GM11168 (cell line): ENCODE results near the gene VOPP1.
"Not testable (repeated sequence)": the region's sequence is repeated elsewhere in the genome, so short reads cannot be mapped to it uniquely, and the experiment has no call there.

Experiments used
- in situ Hi-C: fragments of 300-500 bp; cut with MboI; formaldehyde crosslinking; loops from one replicate; pipeline ENCODE4 v1.12.0; 2022; ENCODE audit warnings: low sequenced_read_pairs; ENCODE audit not compliant: unreplicated experiment

The VOPP1 gene

DNA sequence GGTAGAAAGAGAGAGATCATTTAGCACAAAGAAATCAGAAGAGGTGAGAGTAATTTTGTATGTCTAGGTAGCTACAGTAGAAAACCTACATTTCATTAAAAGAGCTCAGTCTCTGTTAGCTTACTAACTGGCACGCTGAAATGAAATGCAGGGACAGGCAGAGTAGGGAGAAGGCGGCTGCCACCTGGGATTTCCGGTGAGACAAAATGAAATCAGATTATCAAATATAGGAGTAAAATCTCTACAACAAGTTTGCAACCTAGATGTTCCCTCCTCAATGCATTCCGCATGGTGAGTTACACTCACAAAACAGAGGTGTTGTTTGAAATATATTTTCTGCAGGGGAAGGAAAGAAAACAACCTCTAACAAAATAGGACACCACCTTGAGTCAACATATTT, 55.9 kb downstream of the VOPP1 start:
- in situ Hi-C loops: no loop called here

DNA sequence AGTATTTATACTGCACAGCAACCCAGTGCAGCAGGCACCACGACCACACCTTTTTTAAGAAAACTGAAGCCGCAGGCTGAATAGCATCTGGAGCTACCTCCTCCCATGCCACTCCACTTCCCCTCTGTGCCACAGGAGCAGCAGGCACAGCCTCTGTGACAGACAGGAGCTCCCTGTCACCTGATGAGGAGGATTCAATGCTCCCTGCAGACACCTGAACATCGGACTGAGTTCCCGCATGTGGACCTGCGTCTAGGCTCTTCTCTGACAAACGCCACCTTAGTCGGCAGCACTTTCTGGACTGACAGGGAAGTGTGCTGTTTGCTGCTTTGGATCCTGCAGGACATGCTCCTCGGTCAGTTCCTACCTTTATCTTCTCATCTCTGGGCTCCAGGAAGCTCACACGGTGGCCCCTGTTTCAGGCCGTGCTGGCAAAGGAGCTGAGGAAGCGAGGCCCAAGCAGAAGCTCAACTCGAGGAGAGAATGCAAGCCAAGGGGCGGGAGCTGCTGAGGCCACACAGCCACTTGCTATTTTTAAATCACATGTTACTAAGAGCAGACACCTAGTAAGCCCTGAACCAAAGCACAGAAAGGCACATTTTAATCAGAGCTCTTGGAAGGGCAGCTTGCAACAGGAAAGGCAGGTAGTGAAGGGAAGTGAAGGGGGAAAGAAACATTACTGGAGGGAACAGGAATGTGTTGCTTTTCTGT, 56.6 kb downstream of the VOPP1 start:
- in situ Hi-C loops: no loop called here

DNA sequence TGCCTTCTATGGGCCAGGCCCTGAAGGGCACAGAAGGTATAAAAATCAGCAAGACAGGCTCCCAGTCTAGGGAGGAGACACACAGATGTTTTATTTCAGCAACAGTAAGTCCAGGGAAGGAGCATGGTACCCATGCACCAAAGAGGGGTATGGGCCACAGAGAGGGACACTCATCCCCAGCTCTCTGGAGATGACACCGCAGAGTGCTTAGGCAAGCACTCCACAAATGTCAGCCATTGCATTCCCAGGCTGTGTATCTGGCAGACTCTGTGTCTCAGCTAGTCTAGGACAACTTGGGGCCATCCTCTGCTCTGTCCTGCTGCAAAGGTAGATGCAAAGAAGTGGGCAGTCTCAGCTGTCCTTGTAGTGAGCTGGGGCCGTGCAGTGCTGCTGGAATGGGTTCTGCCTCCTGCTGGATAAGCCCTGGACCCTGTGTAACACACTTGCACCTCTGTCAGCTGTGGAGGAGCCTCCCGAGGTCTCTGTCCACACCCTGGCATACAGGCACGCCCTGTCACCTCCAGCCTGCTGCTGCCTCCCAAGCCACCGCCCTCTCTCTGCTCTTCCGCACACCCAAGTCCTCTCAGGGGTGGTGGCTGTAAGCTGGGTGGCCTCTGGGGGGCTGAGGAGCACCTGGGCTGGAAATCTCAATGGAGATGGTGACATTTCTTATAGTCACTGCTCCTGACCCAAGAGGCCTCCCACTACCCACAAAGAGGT, 57.6 kb downstream of the VOPP1 start:
- in situ Hi-C loops: no loop called here

DNA sequence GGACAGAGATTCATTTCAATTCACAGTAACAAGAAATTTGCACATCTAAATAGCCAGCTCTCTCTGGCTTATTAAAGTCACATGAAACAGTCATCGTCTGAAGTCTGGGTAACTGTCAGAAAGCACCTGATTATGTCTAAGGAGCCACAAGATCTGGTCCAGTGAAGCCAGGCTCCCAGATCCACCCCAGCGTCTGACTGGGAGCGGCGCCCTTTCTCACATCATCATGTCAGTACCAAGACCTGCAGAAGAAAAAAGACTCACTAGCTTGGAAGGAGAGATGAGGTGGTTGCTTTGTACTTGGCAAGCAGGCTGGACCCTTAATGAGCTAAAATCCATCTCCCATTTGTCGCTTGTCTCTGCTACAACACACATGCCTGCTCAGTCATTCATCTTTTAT, 58.4 kb downstream of the VOPP1 start:
- in situ Hi-C loops: no loop called here

DNA sequence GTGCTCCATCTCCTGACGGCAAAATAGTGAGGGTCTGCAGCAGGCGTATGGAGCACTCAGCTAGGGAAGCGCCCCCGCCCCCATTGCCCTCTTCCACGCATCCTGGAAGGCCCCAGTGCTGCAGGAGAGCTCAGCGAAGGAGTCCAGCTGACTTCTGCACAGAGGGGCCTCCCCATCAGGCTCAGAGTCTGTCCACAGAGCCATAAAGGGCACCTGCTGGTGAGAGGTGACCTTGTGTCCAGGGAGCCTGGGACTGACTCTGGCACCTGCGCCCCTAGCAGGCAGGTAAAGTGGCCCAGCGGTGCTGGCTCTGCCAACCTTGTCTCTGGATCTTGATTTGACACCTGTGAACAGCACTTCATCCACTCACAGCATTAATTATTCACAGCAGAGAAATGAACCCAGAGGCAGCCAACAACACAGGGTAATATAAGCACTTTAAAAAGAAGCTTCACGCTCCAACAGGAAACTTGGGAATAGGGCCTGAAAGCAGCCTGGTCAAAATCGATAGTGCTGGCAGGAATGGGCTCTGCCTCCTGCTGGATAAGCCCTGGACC, 59.6 kb downstream of the VOPP1 start:
- in situ Hi-C loops: no loop called here

DNA sequence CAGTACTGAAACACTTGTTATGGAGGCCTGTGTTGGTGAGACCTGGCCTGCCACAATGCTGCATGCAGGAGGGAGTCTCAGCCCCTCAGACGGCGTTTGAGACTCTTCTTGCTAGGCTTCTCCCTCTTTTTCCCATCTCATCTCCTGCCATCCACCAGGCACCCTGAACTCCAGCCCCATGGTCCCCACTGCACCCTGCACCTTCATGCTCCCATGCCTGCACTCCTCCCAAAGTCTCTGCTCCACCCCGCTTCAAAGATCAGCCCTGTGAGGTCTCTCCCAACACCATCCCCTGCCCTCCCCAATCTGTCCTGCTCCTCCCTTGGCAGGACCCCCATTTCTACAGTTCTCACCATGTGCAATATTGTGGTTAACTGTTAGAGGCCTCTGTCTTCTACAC, 61.7 kb downstream of the VOPP1 start:
- in situ Hi-C loops: no loop called here

DNA sequence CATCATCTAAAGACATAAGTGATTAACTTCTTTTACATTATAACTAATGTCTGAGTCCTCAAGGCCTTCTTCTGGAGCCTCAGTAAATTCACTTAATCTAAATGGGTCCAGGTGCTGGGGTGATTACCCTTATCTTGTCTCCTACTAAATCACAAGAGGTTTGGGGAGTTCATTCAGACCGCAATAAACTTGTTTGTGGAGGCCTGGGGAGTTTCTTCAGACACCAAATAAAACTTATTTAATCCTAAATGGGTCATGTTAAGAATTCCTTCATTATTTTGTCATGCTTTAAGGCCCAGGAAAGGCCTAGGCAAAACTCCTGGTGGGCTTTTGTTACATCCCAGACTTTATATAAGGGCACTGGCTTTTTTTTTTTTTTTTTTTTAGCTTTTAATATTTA, 62.1 kb downstream of the VOPP1 start:
- in situ Hi-C loops: not testable (repeated sequence)

DNA sequence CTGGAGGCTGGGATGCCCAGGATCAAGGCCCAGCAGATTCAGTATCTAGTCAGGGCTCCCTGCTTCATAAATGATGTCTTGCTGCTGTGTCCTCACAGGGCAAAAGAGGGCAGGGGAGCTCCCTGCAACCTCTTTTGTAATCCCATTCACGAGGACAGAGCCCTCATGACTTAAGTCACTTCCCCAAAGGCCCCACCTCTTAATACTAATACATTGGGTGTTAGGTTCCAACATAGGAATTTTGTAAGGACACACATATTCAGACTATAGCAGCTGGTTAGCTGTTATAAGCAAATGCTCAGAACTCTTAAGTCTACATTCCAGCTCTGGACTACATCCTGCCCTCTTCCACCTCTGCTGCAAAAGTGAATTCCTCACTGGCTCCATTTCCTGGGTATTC, 63.0 kb downstream of the VOPP1 start:
- in situ Hi-C loops: no loop called here

DNA sequence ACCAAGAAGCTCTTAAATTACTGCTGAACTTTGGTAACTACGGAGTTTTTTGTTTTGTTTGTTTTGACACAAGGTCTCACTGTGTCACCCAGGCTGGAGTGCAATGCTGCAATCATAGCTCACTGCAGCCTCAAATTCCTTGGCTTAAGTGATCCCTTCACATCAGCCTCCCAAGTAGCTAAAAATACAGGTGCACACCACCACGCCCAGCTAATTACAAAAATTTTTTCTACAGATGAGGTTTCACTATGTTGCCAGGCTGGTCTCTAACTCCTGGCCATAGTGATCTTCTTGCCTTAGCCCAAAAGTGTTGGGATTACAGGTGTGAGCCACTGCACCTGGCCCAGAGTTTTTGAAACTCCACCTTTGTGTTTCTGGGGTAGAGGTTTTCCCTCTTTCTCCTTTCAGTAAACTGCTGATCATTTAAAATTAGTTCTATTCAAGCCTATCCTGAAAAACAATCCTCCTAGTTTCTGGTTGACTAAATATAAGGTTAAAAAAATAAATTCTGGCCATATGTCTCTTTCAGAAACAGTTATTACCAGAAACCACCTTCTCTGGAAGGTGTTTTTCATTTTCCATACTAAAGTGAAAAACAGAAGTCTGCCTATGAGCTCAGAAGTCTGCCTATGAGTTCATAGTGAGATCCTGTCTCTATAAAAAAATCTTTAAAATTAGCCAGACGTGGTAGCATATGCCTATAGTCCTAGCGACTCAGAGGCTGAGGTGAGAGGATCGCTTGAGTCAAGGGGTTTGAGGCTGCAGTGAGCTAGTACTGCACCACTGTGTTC, 63.9 kb downstream of the VOPP1 start:
- in situ Hi-C loops: no loop called here

DNA sequence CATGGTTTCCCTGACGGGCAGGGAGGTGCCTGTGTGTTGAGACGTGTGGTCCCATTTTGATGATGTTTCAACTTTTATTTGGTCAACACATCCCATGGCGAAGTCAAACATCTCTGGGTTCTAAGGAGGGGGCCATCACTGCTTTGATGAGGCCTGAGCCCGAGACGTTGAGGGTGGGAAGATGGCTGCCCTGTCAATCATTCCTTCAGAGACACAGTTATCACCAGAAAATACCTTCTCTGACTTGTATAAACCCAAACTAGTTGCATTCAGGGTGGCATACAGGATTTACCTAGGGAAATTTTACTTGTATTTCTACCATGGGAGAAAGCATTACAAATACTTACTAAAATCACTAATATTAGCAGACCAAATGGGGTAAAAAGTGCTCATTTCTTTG, 64.6 kb downstream of the VOPP1 start:
- in situ Hi-C loops: no loop called here

DNA sequence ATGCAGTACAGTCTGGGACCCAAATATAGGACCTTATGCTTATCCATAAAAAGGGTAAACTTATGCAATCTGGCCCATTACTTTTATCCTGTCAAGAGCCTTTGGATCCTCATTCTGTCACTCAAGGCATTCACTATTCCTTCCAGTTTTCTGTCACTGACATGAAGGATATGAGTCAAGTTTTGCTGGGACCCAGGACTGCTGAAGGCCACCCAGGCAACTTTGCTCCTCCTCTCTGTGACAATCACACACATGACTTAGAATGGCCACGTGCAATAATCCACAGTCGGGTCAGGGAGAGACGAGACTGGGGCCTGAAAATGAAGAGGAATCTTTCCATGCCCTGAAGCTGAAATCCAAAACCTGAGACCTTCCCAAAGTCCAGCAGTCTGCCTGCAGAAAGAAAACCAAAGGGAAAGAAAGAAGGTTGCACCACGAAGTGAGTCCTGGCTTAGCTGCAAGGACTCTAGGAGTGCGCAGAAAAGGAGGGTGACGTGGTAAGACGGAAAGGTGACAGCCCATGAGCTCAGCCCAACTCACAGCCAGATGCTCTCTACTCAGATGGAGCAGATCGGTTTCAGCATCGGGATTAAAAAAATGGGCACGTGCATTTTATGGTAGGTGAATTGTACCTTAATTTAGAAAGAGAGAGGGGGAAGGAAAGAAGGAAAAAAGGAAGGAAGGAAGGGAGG, 67.2 kb downstream of the VOPP1 start:
- in situ Hi-C loops: no loop called here

DNA sequence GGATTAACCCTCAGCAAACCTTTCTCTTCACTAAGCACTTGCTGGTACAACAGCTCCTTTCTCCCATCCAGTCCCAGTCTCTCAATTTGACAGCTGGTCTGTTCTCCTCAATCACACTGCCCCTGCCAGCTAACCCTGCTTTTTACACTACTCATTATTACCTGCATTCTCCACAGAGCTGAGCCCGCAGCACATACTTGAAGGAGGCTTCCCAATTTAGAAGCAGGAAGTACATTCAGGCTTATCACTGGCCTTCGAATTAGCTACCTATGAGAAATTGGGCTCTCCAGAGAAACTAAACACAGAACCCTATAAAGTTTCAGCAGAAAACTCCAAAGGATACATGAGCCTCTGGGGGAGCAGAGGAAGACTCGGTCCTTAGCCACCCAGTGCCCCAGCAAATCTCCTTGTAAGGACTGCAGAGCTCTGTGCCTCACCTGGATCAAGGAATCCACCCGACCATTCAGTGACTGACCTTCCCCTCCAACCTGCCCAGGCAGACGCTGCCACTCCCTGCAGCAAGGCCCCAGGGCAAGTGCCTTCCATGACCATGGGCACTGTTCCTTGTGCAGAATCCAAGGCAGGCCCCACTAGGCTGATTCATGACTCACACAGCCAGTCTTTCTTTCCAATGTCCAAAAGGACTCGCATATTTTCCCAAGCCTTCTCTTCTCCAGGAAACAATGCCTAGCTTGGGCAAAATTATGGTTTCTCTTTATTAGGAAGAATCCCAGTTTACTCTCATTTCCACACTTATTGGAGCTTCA, 68.0 kb downstream of the VOPP1 start:
- in situ Hi-C loops: no loop called here

DNA sequence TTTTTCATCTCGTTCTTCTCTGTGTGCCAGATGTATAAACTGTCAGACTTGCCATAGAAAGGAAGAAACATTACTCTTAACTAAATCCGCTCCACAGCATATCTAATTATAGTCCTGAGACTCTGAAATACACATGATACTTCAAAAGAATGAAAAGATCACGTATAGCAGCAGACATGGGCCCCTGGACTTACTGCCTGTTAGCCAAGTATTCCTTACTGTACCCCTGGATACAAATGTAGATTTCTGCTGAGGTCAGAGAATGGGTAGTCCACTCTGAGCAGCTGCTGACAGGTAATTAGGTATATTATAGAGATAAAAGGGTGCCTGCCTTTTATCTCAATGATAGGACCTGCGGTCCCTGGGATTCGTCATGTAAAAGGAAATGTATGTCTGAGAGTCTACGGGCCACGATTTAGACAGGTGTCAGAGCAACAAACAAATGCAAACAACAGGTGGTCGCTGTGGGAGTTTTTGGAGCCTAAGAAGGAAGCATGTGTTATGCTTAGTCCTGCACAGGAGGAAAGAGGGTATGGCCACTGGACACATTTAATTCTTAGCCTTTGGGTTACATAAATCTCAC, 69.4 kb downstream of the VOPP1 start:
- in situ Hi-C loops: no loop called here

DNA sequence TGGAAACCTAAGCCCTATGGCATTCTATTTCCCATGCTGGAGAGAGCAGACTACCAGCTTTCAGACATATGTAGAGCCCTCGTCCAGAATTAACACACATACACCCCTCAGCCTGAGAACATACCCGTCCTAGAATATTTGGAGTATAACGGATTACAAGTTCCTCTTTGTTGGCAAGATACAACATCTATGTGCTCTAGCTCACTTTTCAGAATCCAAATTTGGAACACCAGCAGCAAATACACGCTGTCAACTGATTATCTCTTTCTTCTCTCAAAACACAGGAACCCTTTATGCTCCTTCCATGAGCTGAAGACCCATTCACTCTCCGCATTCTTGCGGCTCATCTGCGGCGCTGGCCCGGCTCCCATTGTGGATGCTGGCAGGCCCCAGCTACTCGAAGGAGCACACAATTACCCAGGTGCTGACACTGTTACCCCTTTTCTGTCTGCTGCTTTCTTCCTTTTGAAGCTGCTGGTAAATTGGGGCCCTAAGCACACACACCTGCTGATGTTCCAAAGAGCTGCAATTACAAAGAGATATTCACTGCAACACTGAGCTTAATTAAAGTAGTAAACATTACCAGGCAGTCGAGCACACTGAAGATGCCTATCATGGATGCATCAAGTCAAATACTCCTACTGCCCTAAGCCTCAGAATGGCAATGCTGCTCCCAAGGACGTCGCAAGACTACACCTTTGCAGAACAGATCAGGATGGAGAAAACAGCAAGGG, 70.0 kb downstream of the VOPP1 start:
- in situ Hi-C loops: no loop called here

DNA sequence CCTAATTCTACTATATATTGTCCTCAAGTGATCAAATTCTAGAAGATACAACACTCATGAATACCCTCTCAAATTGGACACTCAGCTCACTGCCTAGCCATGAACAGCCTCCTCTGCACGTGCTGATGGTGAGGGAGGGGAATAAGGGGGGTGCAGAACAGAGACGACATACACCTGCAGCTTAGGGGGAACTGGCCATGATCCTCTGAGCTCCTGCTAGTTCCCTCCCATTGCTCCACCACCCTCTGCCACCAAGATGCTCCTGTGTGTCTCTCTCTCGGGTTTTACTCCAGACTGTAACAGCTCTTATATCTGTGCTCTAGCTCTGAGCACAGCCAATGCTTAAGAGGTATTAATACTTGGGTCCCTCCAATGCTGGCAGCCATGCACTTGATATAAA, 70.7 kb downstream of the VOPP1 start:
- in situ Hi-C loops: no loop called here

DNA sequence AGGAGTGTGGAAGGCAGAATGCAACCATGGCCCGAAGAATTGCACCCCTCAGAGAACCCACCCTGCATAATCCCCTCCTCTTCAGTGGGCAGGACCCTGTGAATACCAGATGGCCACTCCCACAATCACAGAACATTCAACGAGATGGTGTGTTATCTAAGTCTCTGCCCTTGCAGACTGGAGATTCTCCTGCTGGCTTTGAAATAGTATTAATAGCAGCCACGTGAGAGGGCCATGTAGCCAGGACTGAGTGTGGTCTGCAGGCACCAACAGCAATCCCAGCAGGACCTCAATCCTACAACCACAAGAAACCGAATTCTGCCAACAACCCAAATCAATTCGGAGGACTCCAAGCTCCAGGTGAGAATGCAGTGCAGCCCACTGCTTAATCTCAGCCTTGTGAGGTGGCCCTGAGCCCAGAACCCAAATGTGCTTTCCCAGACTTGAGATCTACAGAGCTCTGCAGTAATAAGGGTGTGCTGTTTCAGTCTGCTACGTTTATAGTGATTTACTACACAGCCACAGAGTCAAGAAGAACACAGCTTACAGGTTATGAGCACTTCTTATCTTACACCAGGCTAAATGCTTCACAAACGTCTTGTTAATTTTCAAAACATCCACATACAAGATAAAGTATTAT, 72.1 kb downstream of the VOPP1 start:
- in situ Hi-C loops: no loop called here

DNA sequence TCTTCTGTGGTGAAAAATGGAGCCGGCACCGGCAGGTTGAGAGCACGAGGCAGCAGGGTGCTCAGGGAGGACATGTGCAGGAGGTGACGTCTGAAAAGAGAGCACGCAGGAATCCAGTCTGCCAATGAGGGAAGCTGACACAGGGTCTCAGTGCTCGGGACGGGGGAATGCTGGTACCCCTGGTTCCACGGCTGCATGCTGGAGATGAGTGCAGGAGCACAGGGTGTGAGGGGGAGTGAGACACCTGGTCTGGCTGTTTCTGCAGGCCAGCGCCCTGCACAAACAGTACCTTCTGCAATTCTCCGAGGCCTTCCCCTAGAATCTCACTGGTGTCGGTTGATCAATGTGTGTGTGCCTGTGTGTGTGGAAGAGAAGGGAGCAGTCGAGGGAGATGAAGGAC, 72.7 kb downstream of the VOPP1 start:
- in situ Hi-C loops: no loop called here

DNA sequence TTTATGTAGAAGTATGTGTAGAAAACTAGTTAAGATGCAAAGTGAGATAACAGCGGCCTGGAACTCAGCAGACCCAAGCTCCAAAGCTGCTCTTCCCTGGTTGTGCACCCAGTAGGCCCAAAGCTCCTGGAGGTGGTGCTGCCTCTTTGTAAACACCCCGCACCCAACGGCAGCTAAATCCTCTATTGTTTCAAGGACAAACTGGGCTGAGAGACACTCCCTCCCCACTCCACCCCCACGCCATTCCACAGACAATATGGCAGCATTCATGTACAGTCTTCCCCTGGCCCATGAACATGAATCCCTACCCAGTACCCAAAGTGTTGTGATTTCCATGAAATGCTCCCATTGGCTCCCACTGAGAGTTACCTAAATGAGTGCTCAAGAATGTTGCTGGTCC, 73.5 kb downstream of the VOPP1 start:
- in situ Hi-C loops: no loop called here
